HL-60 (cell line): ENCODE data around the gene LRP6.

Experiments used
- DNase-seq, 2 experiments: peaks; one replicate each; pipeline ENCODE4 v3.0.0-alpha.2; 2010 to 2020; ENCODE audit warnings: low read depth in 1 of 2, low spot score in 1 of 2
- H3K27ac ChIP-seq: fragments of 250-450 bp; sonication (Bioruptor Pico); replicated peaks from 2 replicates; pipeline ENCODE4 v1.5.1; 2020; ENCODE audit warnings: mild to moderate bottlenecking, moderate library complexity
- H3K27me3 ChIP-seq: fragments of 250-450 bp; sonication (Bioruptor Pico); 2 replicates; pipeline ENCODE4 v1.5.1; 2021; ENCODE audit warnings: mild to moderate bottlenecking, moderate library complexity; ENCODE audit not compliant: insufficient read depth, poor library complexity, severe bottlenecking
- H3K4me3 ChIP-seq: replicated peaks from 2 replicates; pipeline ENCODE4 v1.5.1; 2011; ENCODE audit warnings: mild to moderate bottlenecking, control low read depth, low read length; ENCODE audit not compliant: insufficient read depth
- CTCF ChIP-seq: IDR thresholded peaks from one replicate; pipeline ENCODE4 v1.5.1; 2011; ENCODE audit warnings: low read length, control low read depth, inconsistent platforms; ENCODE audit not compliant: insufficient read depth
- GABPA ChIP-seq: IDR thresholded peaks from 2 replicates; pipeline ENCODE4 v1.6.1; 2012; ENCODE audit warnings: low read depth
- POLR2AphosphoS5 ChIP-seq: IDR thresholded peaks from 2 replicates; pipeline ENCODE4 v1.6.1; 2012; ENCODE audit warnings: low read depth
- REST ChIP-seq: IDR thresholded peaks from 2 replicates; pipeline ENCODE4 v1.6.1; 2012; ENCODE audit warnings: low read depth; ENCODE audit not compliant: insufficient replicate concordance
- SPI1 ChIP-seq: IDR thresholded peaks from 2 replicates; pipeline ENCODE4 v1.6.1; 2012; ENCODE audit warnings: low read depth, mild to moderate bottlenecking, borderline replicate concordance

LRP6 gene

GRCh38 chr12:12158858-12159257 lies 108.0 kb downstream of the LRP6 start:
- TF ChIP-seq POLR2AphosphoS5 (no peak), GABPA (no peak), CTCF (no peak), REST (no peak), SPI1 (no peak)
- H3K27me3 ChIP-seq = peaks cover 7% of the 10 kb centered on the region
- H3K27ac ChIP-seq = no peak overlapping the region
- DNase-seq = no peak
- H3K4me3 ChIP-seq = no peak overlapping the region

GRCh38 chr12:12157424-12157823 lies 109.4 kb downstream of the LRP6 start:
- Histone ChIP-seq H3K4me3 (no peak overlapping the region), H3K27me3 (peaks cover 7% of the 10 kb centered on the region), H3K27ac (no peak overlapping the region)
- TF ChIP-seq SPI1 (no peak), POLR2AphosphoS5 (no peak), GABPA (no peak), REST (no peak), CTCF (no peak)
- no peak for DNase-seq

- TF ChIP-seq GABPA (no peak), POLR2AphosphoS5 (no peak), SPI1 (no peak), CTCF (no peak), REST (no peak)
- no peak for DNase-seq
- Histone ChIP-seq H3K27me3 (peaks cover 7% of the 10 kb centered on the region), H3K27ac (no peak overlapping the region), H3K4me3 (no peak overlapping the region)
Observed at GRCh38 chr12:12156828-12157227, 110.0 kb downstream of the LRP6 start.
